ENCODE results near the gene BRMS1L.
A peak's percentile ranks its signal among the peaks of the same experiment; 100 is the strongest.

Gene BRMS1L

DNA sequence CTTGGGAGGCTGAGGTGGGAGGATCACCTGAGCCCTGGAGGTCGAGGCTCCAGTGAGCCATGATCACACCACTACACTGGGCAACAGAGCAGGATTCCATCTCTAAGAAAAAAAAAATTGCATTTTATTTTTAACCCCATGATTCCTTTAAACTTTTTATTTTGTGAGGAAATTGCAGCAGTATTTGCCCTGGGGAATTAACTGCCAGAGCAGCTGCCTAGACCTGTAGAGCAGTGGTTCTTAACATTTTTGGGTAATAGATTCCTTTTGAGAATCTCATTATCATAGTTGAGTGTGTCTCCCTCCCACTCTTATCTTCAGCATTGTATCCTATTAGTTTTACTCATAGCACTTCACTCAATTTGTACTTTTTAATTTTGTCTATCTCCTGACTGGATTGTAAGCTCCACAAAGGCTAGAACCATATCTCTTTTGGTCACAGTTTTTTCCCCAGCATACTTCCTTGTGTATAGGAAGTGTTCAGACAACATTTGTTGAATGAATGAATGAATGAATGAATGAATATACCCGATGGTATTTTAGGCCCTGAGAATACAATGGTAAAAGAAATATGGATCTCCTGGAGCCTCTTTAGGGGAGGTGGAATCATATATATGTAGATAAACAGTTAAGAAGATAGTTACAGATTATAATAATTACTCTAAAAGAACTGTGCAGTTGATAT is 40.6 kb downstream of the BRMS1L start:
- DNase-seq, result no peak

DNA sequence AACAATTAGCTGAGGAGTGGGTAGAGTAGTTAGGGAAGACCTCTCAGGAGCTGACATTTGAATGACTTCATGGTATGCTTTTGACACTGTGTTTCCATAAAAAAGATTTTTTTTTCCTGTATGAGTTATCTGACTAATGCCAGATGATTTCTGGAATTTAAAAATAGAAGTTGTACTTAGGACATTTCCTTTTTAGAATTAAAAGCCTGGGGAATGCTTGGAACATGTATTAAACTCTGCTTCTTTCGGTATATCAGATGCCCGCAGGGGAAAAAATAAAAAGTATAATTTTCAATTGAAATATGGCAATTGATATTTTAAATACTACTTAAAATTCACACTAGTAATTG is 41.1 kb downstream of the BRMS1L start:
- DNase-seq, result no peak

DNA sequence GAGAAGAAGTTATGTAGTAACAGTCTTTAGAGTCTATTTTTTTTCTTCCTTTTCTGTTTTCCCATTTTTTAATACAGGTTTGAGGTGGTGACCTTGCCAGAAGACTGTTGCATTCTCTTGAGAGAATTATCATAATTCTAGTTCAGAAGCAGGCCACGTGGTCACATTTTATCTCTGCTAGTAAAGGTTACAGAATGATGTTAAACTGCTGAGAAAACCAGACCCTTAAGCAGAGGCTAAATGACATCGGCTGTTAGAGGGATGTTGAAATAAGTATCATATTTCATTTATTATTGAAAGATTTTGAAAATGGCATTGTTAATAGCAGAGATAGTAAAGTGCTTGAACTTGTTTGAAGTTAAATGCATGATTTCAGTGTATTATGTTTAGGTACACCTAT is 49.2 kb downstream of the BRMS1L start:
- no peak for DNase-seq

DNA sequence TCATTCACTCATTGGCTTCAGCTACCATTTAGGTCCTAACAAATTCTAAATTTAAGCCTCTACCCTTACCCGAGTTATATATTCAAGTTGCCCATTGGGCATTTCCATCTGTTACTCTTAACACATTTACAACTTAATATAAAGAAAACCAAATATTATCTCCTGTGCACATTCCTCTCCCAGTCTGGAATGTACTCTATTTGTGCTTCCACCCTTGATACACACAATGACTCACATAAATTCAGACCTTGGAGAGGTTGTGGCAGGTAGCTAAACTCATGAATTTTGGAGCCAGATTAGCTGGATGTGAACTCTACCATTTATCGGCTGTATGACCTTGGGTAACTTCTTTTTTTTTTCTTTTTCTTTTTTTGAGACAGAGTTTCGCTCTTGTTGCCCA is 51.1 kb downstream of the BRMS1L start:
- no peak for DNase-seq

DNA sequence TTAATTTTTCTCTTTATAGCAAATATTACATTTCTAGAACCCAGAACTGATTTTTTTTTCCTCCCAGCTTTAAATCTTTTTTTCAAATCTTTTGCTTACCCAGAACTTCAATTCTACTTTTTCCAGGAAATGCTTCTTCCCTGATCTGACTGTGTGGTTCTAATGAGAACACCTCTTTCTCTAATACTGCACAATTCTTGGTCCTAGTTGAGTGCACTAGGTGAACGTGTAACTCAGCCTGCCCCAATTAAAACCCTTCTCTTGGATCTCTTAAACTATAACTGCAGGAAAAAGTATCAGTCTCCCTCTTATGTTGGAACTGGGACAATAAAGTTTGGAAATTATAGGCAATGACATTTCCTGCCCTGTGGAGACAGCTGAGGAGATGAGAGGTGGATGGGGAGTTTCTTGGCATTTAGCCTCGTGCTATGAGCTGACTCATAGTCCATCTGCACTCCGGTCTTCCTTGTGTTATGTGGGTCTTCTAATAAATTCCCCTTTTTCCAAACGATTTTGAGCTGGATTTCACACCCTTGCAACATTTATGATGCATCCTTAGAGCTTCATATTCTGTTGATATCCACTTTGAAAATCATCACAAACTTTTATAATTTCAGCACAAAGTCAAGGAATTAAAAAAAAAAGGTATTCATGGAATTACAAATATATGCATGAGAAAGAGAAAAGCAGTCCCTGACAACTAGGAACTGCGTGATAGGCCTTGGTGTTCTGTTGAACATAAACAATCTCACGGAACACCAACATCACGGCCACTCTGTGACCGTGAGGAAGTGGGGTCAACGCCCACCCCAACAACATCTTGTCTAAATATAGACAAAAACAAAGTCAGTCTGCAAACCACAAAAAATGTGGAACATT is 52.4 kb downstream of the BRMS1L start:
- no peak for DNase-seq

DNA sequence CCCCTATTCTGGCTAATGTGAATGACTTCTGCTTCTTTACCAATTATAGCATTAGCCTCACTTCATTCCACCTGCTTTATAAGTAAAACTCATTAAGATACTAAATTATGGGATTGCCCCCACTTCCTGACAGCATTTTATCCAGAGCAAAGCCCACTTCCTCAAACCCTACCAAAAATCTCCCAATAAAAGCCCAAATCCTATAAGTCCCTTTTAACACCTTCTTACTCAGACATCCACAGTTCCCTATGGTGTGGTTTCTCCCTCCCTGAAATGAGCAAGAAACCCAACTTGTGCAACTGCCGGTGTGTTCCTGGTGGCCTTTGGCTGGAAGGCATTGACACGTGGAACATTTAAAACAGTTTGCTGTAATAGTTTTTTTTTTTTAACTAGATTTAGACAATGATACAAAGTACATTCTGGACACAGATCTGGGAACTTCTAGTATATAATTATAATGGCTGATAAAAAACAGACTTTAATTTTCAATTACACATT is 53.1 kb downstream of the BRMS1L start:
- no peak for DNase-seq

DNA sequence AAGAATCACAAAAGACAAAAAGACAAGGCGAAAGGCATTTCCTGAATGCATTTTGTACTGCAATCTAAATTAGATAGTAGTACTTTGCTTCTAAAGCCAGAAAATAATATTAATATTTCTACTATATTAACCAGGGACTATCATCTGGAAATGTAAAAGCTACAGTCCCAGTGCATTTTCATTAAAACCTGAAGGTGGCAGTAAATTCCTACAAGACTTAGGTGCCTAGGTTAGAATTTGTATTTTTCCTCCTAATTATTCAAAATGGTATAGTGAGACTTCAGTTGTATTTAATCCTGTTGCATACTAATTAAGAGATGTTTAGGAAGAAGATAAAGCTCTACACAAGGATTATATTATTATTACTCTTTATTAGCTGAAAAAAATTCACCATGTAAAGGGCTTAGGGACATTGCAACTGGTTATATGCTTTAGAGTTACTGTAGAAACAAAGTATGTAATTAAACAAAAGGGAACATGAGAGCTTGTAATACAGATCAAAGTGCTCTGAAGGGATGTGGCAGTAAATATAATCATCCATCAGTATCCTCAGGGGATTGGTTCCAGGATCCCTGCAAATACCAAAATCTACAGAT is 53.6 kb downstream of the BRMS1L start:
- DNase-seq, result peak in 1 of 2 experiments; percentile 0

DNA sequence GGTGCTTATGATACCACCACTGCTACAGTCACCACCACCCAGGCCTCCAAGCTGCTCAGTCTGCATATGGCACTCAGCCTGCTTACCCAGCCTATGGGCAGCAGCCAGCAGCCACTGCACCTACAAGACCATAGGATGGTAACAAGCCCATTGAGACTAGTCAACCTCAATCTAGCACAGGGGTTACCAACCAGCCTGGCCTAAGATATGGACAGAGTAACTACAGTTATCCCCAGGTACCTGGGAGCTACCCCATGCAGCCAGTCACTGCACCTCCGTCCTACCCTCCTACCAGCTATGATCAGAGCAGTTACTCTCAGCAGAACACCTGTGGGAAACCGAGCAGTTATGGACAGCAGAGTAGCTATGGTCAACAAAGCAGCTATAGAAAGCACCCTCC is 55.1 kb downstream of the BRMS1L start:
- no peak for DNase-seq

DNA sequence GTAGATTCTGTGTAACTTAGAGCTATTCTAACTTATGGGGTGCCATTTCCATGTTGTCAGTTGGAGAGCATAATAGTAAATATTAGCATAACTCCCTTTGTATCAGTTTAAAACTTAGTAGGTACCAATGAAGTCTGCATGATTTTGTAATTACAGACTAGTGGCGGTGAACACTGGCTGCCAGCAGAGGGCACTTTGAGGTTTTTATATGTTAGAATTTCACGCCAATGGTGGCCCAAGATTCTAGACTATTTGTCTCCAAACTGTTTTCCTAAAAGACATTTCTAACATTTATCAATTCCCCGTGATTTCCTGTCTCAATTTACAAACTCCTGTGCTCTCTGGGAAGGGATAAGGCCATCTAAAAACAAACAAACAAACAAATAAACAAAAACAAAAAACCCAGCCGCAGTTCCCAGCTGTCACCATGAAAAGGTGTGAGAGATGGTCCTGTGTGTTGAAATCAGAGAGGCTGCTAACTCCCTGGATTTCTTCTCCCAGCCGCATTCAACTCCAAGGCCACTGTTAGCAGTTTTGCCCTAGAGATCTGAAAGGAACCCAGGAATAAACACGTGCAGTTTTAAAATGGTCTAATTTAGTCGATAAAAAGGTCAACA is 57.6 kb downstream of the BRMS1L start:
- peak; percentile 1 to 46 for DNase-seq

DNA sequence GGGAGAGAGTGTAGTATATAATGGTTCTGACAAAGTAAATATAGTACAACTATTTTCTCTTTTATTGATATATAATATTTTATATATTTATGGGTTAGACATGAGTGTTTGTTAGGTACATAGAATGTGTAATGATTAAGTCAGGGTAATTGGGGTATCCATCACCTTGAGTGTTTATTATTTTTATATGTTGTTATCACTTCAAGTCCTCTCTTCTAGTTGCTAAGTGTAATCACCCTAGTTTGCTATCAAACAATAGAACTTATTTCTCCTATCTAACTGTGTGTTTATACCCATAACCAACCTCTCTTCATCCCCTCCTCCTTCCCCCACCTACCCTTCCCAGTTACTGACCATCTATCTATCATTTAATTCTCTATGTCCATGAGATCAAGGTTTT is 64.2 kb downstream of the BRMS1L start:
- no peak for DNase-seq

DNA sequence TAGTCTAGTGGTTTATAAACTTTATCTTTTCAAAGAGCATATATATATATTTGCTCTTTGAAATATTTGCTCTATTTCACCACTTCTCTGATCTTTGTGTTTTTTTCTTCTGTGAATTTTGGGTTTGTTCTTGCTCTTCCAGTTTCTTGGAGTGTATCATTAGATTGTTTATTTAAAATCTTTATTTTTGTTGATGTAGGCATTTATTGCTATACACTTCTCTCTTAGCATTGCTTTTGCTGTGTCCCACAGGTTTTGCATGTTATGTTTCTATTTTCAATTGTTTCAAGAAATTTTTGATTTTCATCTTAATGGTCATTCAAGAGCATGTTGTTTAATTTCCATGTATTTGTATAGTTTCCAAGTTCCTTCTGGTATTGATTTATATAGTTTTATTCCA is 69.1 kb downstream of the BRMS1L start:
- no peak for DNase-seq

DNA sequence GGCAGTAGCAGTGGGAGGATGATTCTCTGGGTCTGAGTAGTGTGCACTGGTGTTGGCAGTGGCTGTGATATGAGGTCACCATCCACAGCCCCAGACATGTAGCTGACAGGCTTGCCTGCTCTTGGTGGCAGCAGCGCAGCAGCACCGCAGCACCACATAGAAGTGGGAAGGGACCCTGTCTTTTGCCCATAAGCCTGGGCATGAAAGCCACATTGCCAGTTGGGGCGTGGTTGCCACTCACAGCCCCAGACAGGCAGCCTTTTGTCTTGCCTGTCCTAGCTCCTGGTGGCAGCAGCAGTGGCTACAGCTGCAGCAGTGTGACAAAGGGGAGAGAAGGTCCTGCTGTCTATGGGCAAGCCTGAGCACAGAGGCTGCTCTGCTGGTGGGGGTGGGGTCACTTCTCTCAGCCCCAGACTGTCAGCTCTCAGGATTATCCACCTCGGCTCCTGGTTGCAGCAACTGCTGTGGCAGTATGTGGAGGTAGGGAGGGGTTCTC is 71.5 kb downstream of the BRMS1L start:
- DNase-seq, result no peak

DNA sequence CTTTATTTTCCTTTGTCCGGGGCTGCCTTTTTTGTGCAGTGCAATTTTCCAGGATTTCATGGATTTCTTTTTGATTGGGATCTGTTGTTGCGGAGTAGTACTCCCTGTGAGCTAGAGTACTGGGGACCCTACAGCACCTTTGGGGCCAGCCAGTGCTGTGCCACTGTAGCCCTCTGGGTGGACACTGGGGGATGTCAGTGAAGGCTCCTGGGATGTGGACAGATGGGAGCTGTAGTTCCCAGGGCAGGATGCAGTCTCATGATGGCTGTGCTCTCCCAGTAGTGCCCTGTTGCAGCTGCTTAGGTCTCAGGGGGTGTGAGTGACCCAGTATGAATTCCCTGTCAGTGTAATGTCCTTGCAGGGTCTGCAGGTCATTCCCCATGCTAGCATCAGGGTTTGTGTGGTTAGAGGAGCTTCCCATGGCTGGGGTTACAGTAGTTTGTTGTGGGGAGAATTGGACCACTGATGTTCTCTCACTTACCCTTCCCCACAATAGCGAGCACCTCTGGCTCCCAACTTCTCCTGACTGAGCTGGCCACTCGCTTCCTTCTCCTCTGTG is 72.2 kb downstream of the BRMS1L start:
- no peak for DNase-seq

DNA sequence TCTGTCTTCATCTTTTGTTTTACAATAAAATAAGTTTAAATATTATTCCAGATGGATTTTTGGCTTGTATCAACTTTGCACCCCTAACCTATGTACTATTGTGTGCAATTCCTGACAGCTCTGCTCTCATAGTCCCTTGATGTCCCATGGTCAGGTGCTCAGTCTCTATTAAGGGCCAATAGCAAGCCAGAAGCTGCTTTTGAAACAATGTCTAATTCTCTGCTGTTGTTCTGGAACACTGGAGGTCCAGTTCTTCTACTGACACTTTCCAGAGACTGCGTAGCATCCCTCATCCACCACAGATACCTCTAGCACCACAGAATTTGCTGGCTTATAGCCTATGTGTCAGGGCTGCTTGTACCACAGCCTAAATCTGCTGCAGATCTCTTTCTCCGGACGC is 74.6 kb downstream of the BRMS1L start:
- DNase-seq, result no peak

DNA sequence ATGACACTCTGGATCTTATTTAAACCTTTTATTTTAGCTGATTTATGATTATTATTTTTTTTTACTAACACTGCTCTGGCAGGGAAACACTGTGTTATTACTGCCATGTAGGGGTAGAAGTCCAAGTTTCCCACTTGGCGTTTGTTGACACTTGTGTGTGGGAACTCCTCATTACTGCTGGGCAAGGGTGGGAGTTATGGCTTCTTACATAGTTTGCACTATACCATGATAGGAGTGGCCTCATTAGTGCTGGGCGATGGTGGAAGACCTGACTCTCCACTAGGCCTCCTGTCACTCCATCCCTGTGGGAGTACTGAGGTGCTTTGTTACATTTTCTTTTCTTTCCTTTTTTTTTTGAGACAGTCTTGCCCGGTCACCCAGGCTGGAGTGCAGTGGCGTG is 83.5 kb downstream of the BRMS1L start:
- DNase-seq, result no peak

DNA sequence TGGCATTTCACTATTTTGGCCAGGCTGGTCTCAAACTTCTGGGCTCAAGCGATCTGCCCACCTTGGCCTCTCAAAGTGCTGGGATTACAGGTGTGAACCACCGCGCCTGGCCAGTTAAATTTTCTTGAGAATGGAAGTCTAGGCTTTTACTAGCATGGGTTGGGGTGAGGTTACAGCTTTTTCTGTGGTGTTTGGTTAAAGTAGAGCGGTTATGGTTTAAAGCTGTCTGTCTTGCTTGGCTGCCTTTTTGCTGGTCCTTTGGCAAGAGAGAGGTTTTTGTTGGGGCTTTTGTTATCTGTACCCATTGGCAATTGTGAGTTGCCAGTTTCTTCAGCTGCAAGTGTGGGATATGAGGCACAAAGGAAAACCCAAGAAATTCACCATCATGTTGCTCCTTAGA is 84.1 kb downstream of the BRMS1L start:
- no peak for DNase-seq

DNA sequence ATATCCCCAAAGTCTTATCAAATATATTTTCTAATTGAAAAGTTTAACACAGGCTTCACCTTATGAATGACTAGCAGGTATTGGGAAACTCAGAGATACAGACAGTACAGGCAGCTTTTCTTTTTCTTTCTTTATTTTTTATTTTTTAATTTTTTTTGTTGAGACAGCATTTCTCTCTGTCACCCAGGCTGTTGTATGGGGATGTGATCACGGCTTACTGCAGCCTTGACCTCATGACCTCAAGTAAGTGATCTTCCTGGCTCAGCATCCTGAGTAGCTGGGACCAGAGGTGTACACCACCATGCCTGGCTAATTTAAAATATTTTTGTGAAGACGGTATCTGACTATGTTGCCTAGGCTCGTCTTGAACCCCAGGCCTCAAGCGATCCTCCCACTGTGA is 85.0 kb downstream of the BRMS1L start:
- no peak for DNase-seq

DNA sequence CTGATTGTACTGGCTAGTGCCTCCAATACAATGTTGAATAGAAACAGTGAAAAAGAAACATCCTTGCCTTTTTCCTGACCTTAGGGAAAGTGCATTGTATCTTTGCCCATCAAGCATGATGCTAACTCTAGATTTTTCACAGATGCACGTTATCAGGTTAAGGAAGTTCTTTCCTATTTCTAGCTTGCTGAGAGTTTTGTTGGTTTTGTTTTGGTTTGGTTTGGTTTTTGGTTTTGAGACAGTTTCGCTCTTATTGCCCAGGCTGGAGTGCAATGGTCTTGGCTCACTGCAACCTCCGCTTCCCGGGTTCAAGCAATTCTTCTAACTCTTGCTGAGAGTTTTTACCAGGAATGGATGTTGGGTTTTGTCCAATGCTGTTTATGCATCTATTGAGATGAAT is 89.0 kb downstream of the BRMS1L start:
- DNase-seq, result no peak

DNA sequence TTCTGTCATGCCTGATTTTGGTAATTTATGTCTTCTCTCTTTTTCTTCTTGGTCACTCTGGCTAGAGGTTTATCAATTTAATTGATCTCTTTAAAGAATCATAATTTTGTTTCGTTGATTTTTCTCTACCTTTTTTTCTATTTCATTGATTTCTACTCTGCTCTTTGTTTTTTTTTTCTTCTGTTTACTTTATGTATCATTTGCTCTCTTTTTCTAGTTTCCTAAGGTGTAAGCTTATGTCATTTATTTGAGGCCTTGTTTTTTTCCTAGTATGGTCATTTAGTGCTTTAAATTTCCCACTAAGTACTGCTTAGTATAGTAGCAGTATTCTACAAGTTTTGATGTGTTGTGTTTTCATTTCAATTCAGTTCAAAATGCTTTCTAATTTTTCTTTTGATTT is 89.6 kb downstream of the BRMS1L start:
- no peak for DNase-seq

All from NCI-H2081 (cell line).